Progenitor cell of endocrine pancreas (in vitro differentiated cells): ENCODE data around the gene CEP170. TPM values are rescaled to one million over a fixed set of nuclear protein-coding genes. Genes with fewer than 3 reads are reported as not detected.

ENCODE experiments used
- DNase-seq: peaks from one replicate; pipeline ENCODE4 v3.0.0; 2021; ENCODE audit warnings: low spot score; ENCODE audit not compliant: unreplicated experiment
- H3K27ac Mint-ChIP-seq: 2 replicates; pipeline ENCODE4 v1.8.0; 2021; ENCODE audit warnings: mild to moderate bottlenecking, moderate library complexity, mixed read lengths
- H3K27me3 Mint-ChIP-seq: 2 replicates; pipeline ENCODE4 v1.8.0; 2021; ENCODE audit warnings: mixed read lengths
- H3K36me3 Mint-ChIP-seq: 2 replicates; pipeline ENCODE4 v1.8.0; 2022; ENCODE audit warnings: mixed read lengths; ENCODE audit not compliant: insufficient read depth
- H3K4me1 Mint-ChIP-seq: 2 replicates; pipeline ENCODE4 v1.8.0; 2021; ENCODE audit warnings: low read depth, mixed read lengths
- H3K4me3 Mint-ChIP-seq: 2 replicates; pipeline ENCODE4 v1.8.0; 2021; ENCODE audit warnings: low read depth, mild to moderate bottlenecking, moderate library complexity, mixed read lengths
- H3K9me3 Mint-ChIP-seq: 2 replicates; pipeline ENCODE4 v1.8.0; 2021; ENCODE audit warnings: low read depth, mixed read lengths
- total RNA-seq: library from RNA; stranded (reverse); gene quantifications from 2 replicates; pipeline ENCODE4 v1.2.1, GENCODE V29; 2021
- TF ChIP-seq, protein P1 (sequence below): fragments of 200-600 bp; sonication (generic); IDR thresholded peaks from one replicate; pipeline ENCODE4 v1.5.0; 2021; ENCODE audit warnings: antibody characterized with exemption, mild to moderate bottlenecking; ENCODE audit not compliant: unreplicated experiment

CEP170 gene
- total RNA-seq, 1 donor from 2014 or later, result 80.1 TPM

- Mint-ChIP-seq H3K4me3 (no peak overlapping the region), H3K27ac (no peak overlapping the region), H3K4me1 (peaks cover 6% of the 10 kb centered on the region), H3K27me3 (no peaks in the 10 kb centered on the region), H3K9me3 (no peaks in the 10 kb centered on the region), H3K36me3 (peaks cover 28% of the 10 kb centered on the region)
- TF ChIP-seq, protein P1, sequence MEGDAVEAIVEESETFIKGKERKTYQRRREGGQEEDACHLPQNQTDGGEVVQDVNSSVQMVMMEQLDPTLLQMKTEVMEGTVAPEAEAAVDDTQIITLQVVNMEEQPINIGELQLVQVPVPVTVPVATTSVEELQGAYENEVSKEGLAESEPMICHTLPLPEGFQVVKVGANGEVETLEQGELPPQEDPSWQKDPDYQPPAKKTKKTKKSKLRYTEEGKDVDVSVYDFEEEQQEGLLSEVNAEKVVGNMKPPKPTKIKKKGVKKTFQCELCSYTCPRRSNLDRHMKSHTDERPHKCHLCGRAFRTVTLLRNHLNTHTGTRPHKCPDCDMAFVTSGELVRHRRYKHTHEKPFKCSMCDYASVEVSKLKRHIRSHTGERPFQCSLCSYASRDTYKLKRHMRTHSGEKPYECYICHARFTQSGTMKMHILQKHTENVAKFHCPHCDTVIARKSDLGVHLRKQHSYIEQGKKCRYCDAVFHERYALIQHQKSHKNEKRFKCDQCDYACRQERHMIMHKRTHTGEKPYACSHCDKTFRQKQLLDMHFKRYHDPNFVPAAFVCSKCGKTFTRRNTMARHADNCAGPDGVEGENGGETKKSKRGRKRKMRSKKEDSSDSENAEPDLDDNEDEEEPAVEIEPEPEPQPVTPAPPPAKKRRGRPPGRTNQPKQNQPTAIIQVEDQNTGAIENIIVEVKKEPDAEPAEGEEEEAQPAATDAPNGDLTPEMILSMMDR, result no peak
- DNase-seq, result no peak
Measured at GRCh38 chr1:243273506-243273905, 18.4 kb upstream of the CEP170 start.

GRCh38 chr1:243272401-243272800 is 17.3 kb upstream of the CEP170 start:
- Mint-ChIP-seq H3K4me1 (peaks cover 8% of the 10 kb centered on the region), H3K9me3 (no peaks in the 10 kb centered on the region), H3K4me3 (no peak overlapping the region), H3K36me3 (peaks cover 27% of the 10 kb centered on the region), H3K27me3 (no peaks in the 10 kb centered on the region), H3K27ac (no peak overlapping the region)
- TF ChIP-seq, protein P1, result no peak
- no peak for DNase-seq

- Mint-ChIP-seq H3K27ac (no peak overlapping the region), H3K36me3 (peaks cover 23% of the 10 kb centered on the region), H3K9me3 (no peaks in the 10 kb centered on the region), H3K4me1 (peaks cover 8% of the 10 kb centered on the region), H3K4me3 (no peak overlapping the region), H3K27me3 (no peaks in the 10 kb centered on the region)
- TF ChIP-seq, protein P1, result no peak
- DNase-seq, result no peak
Measured at GRCh38 chr1:243271996-243272395, 16.9 kb upstream of the CEP170 start.

GRCh38 chr1:243270097-243270864 is 15.2 kb upstream of the CEP170 start:
- TF ChIP-seq, protein P1, result no peak
- Mint-ChIP-seq H3K36me3 (peaks cover 12% of the 10 kb centered on the region), H3K27ac (no peak overlapping the region), H3K4me3 (no peak overlapping the region), H3K4me1 (peaks cover 8% of the 10 kb centered on the region), H3K27me3 (no peaks in the 10 kb centered on the region), H3K9me3 (no peaks in the 10 kb centered on the region)
- DNase-seq, result no peak

- Mint-ChIP-seq H3K36me3 (peaks cover 10% of the 10 kb centered on the region), H3K4me3 (no peak overlapping the region), H3K27ac (no peak overlapping the region), H3K9me3 (no peaks in the 10 kb centered on the region), H3K4me1 (peaks cover 8% of the 10 kb centered on the region), H3K27me3 (no peaks in the 10 kb centered on the region)
- TF ChIP-seq, protein P1, result no peak
- DNase-seq, result no peak
Measured at GRCh38 chr1:243269461-243269801, 14.3 kb upstream of the CEP170 start.
